Measurements from ENCODE around the gene ELOVL5. TPM values are rescaled to one million over a fixed set of nuclear protein-coding genes. Genes with fewer than 3 reads are reported as not detected.

The ELOVL5 gene
- total RNA-seq, 2 experiments from 2014 or later = 88.3 to 92.7 TPM

DNA sequence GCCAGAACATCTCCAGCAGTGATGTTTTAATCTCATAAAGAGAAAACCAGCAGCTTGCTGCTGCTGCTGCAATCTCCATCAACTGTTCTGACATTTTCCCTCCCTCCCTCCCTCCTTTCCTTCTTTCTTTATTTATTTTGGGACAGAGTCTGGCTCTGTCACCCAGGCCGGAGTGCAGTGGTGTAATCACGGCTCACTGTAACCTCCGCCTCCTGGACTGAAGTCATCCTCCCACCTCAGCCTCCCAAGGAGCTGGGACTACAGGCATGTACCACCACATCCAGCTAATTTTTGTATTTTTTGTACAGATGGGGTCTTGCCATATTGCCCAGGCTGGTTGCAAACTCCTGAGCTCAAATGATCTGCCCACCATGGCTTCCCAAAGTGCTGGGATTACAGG is 5.7 kb downstream of the ELOVL5 start:
- Mint-ChIP-seq H3K4me1 (ENCODE audit: low read depth) (peaks cover 82% of the 10 kb centered on the region), H3K27me3 (no peaks in the 10 kb centered on the region), H3K36me3 (ENCODE audit: low read depth) (peaks cover 23% of the 10 kb centered on the region), H3K27ac (no peak overlapping the region), H3K4me3 (no peak overlapping the region), H3K9me3 (no peaks in the 10 kb centered on the region)
- ChIA-PET CTCF (interaction anchor here (1.9 to 2.6 kb wide), 2 partner anchors 49 to 170 kb away, joined by 8 to 9 read pairs; no protein-coding TSS in a partner anchor), POLR2A (interaction anchor here (0.7 to 1.4 kb wide), 2 partner anchors 7 to 29 kb away, joined by 3 to 5 read pairs; no protein-coding TSS in a partner anchor)
- no peak for TF ChIP-seq CTCF (IDR thresholded peaks at IDR 0.05)
- intact Hi-C loops (cut with micrococcal nuclease) = no loop called here
- no peak for DNase-seq
- no peak for ATAC-seq

DNA sequence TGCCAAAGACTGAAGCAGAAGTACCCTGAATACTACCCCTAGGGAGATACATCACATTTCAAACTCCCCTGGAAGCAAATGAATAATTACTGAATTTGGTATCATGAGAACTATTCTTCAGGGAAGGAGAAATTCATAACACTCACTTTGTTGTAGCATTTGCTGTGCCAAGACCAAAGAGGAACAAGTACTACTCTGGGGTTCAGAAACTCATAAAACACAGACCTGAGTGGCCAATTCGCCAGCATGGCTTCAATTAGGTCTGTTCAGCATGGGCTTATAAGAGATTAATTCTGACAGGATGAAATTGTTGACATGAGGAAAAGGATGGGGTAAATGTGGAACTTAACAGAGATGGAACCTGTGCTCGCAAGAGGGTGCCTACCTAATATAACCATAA is 6.5 kb downstream of the ELOVL5 start:
- CTCF ChIA-PET = interaction anchor here (1.2 kb wide), 1 partner anchor 14 kb away, joined by 4 read pairs; no protein-coding TSS in a partner anchor
- intact Hi-C loops (cut with micrococcal nuclease) = no loop called here
- ATAC-seq (no peak), DNase-seq (no peak)
- Mint-ChIP-seq H3K9me3 (no peaks in the 10 kb centered on the region), H3K4me1 (ENCODE audit: low read depth) (peaks cover 90% of the 10 kb centered on the region), H3K27ac (no peak overlapping the region), H3K4me3 (no peak overlapping the region), H3K36me3 (ENCODE audit: low read depth) (peaks cover 30% of the 10 kb centered on the region), H3K27me3 (no peaks in the 10 kb centered on the region)
- POLR2A ChIA-PET = no interaction called here
- no peak for TF ChIP-seq CTCF (IDR thresholded peaks at IDR 0.05)

DNA sequence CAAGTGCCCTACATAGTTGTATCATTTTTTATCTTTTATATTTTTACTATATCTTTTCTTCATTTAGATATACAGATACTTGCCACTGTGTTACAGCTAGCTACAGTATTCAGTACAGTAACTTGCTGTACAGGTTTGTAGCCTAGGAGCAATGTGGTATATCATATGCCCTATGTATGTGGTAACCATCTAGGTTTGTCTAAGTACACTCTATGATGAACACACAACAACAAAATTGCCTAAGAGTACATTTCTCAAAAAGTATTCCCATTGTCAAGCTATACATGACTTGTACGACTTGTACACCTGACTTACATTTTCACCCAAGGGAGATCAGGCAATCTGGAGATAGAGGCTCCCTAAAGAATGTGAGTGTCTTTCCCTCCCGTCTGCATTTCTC is 8.2 kb downstream of the ELOVL5 start:
- Mint-ChIP-seq H3K27me3 (no peaks in the 10 kb centered on the region), H3K4me1 (ENCODE audit: low read depth) (peaks cover 92% of the 10 kb centered on the region), H3K27ac (no peak overlapping the region), H3K4me3 (no peak overlapping the region), H3K36me3 (ENCODE audit: low read depth) (peaks cover 26% of the 10 kb centered on the region), H3K9me3 (no peaks in the 10 kb centered on the region)
- CTCF ChIA-PET = interaction anchor here (0.6 to 1.8 kb wide), 5 partner anchors 8 to 143 kb away, joined by 3 to 8 read pairs (median 3); partner anchors contain the start of gene ELOVL5
- no peak for DNase-seq
- TF ChIP-seq CTCF (IDR thresholded peaks at IDR 0.05) = no peak
- no peak for ATAC-seq
- intact Hi-C loops (cut with micrococcal nuclease) = no loop called here
- POLR2A ChIA-PET = interaction anchor here (0.8 to 1.7 kb wide), 2 partner anchors 17 to 172 kb away, joined by 3 to 4 read pairs; no protein-coding TSS in a partner anchor

DNA sequence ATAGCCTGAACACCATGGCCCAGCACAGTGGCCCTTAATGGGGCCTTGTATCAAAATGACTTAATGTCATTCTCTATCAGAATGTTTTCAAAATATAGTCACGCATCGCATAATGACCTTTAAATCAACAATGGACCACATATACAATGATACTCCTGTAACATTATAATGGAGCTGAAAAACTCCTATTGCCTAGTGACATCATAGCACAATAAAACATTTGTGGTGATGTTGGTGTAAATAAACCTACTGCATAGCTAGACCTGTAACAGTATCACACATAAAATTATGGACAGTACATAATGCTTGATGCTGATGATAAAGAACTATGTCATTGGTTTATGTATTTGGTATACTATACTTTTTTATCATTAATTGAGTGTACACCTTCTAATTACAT is 9.3 kb downstream of the ELOVL5 start:
- Mint-ChIP-seq H3K27ac (no peak overlapping the region), H3K4me1 (ENCODE audit: low read depth) (peaks cover 91% of the 10 kb centered on the region), H3K9me3 (no peaks in the 10 kb centered on the region), H3K4me3 (no peak overlapping the region), H3K36me3 (ENCODE audit: low read depth) (peaks cover 19% of the 10 kb centered on the region), H3K27me3 (no peaks in the 10 kb centered on the region)
- TF ChIP-seq CTCF (IDR thresholded peaks at IDR 0.05) = no peak
- intact Hi-C loops (cut with micrococcal nuclease) = no loop called here
- ATAC-seq (no peak), DNase-seq (no peak)
- ChIA-PET CTCF (interaction anchor here (1.8 kb wide), 1 partner anchor 9 kb away, joined by 8 read pairs; no protein-coding TSS in a partner anchor), POLR2A (interaction anchor here (0.8 to 1.0 kb wide), 3 partner anchors 21 to 170 kb away, joined by 3 to 4 read pairs (median 3); no protein-coding TSS in a partner anchor)

DNA sequence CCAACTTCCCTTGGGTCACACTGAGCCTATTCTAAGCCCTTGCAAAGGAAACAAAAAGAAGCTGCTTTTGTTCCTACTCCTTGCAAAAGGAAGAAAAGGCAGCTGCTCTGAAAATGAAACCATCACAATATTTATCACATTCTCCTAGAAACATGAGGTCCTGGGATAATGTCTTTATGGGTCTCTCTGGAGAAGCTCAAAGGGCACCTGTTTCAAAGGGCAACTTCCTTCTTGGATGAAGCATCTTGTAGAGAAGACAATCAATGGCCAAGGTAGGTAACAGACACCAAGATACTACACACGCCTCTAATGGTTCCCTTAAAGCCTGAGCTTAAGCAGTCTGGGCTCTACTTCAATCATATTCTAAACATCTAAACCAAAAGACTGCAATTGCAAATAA is 10.4 kb downstream of the ELOVL5 start:
- Mint-ChIP-seq H3K36me3 (ENCODE audit: low read depth) (peaks cover 18% of the 10 kb centered on the region), H3K27ac (peak overlapping the region; percentile 99)

More for the DNA sequence above, 10.4 kb downstream of the ELOVL5 start:
- ChIA-PET POLR2A (interaction anchor here (0.6 to 4.8 kb wide), 3 partner anchors 10 to 29 kb away, joined by 3 to 51 read pairs (median 5); partner anchors contain the start of gene ELOVL5), CTCF (interaction anchor here (0.9 to 3.4 kb wide), 4 partner anchors 10 to 166 kb away, joined by 3 to 18 read pairs (median 4); partner anchors contain the start of gene ELOVL5)
- Mint-ChIP-seq H3K27me3 (no peaks in the 10 kb centered on the region), H3K4me1 (ENCODE audit: low read depth) (peaks cover 90% of the 10 kb centered on the region), H3K4me3 (no peak overlapping the region), H3K9me3 (no peaks in the 10 kb centered on the region)
- no peak for DNase-seq
- no peak for ATAC-seq
- TF ChIP-seq CTCF (IDR thresholded peaks at IDR 0.05) = no peak
- intact Hi-C loops (cut with micrococcal nuclease) = no loop called here
